ENCODE measurements around the gene WNT8B. TPM values are rescaled to one million over a fixed set of nuclear protein-coding genes. Genes with fewer than 3 reads are reported as not detected.

The WNT8B gene
- total RNA-seq, 2 experiments from 2014 or later: 0.18 to 0.37 TPM

- POLR2A ChIA-PET: no interaction called here
- no peak overlapping the region for H3K27ac Mint-ChIP-seq
- H3K9me3 Mint-ChIP-seq (ENCODE audit: insufficient read depth): no peaks in the 10 kb centered on the region
- no peaks in the 10 kb centered on the region for H3K27me3 Mint-ChIP-seq (ENCODE audit: low read depth)
- ATAC-seq (no peak), DNase-seq (no peak)
- peaks cover 22% of the 10 kb centered on the region for H3K36me3 Mint-ChIP-seq (ENCODE audit: low read depth)
- CTCF ChIA-PET: interaction anchor here (2.9 kb wide), 1 partner anchor 50 kb away, joined by 10 read pairs; no protein-coding TSS in a partner anchor
- peaks cover 35% of the 10 kb centered on the region for H3K4me1 Mint-ChIP-seq (ENCODE audit: low read depth)
- H3K4me3 Mint-ChIP-seq: no peak overlapping the region
Observed at GRCh38 chr10:100531761-100532160, 69.0 kb downstream of the WNT8B start.

Other genes with a start within 250 kb of the WNT8B start
- gene CHUK, start 233.4 kb upstream of the WNT8B start, total RNA-seq: 10 to 100 TPM; 25.2 to 28.1 TPM
- gene CWF19L1, start 195.4 kb upstream of the WNT8B start, total RNA-seq: 10 to 100 TPM; 42.9 to 46.9 TPM
- gene BLOC1S2, start 176.3 kb upstream of the WNT8B start, total RNA-seq: 10 to 100 TPM; 49.9 to 54.6 TPM
- under 1 TPM; 0.10 to 0.68 TPM for gene PKD2L1, start 132.8 kb upstream of the WNT8B start, total RNA-seq
- 100 to 1,000 TPM; 239 to 240 TPM for gene SCD, start 115.8 kb upstream of the WNT8B start, total RNA-seq
- 100 to 1,000 TPM; 164 to 172 TPM for gene SEC31B, start 56.9 kb downstream of the WNT8B start, total RNA-seq
- 100 to 1,000 TPM; 290 to 293 TPM for gene NDUFB8, start 66.9 kb downstream of the WNT8B start, total RNA-seq
- 10 to 100 TPM; 46.5 to 48.1 TPM for gene HIF1AN, start 72.9 kb downstream of the WNT8B start, total RNA-seq